GM12878 (cell line): Measurements from ENCODE around the gene ZBTB5. TPM values are rescaled to one million over a fixed set of nuclear protein-coding genes. Genes with fewer than 3 reads are reported as not detected.
"Not testable (repeated sequence)": the region's sequence is repeated elsewhere in the genome, so short reads cannot be mapped to it uniquely, and the experiment has no call there.

Experiments used
- ATAC-seq: fragments of 200-7000 bp; cut with Tn5 transposase; 3 replicates; pipeline ENCODE4 v1.9.1; 2020; ENCODE audit warnings: mild to moderate bottlenecking, moderate library complexity
- BruUV-seq: library from RNA; stranded (reverse); fragments of 400-500 nt; replicated peaks from 2 replicates; lab custom pipeline; 2021; lab: Mats Ljungman, UMichigan
- CTCF ChIA-PET: fragments of 300-600 bp; sonication (Branson Sonifier 250); formaldehyde crosslinking; extraction: SDS; loops from one replicate; lab custom pipeline; 2021; ENCODE audit warnings: inconsistent platforms; lab: Yijun Ruan, JAX
- POLR2A ChIA-PET: fragments of 350-600 bp; formaldehyde crosslinking; extraction: SDS; loops from one replicate; lab custom pipeline; 2021; ENCODE audit warnings: inconsistent platforms; lab: Charles Lee
- RAD21 ChIA-PET: fragments of 300-600 bp; sonication (Branson Sonifier 250); formaldehyde crosslinking; loops from one replicate; lab custom pipeline; 2023; ENCODE audit warnings: antibody characterized with exemption; ENCODE audit not compliant: unreplicated experiment; lab: Charles Lee
- SMC1A ChIA-PET: fragments of 300-600 bp; sonication (Branson Sonifier 250); formaldehyde crosslinking; loops from one replicate; lab custom pipeline; 2023; ENCODE audit not compliant: unreplicated experiment, uncharacterized antibody; lab: Charles Lee
- DNase-seq: peaks from one replicate; pipeline ENCODE4 v3.0.0-alpha.2; 2011; ENCODE audit warnings: low read depth, low spot score
- FAIRE-seq: peaks from 3 replicates; lab custom pipeline; 2011; peaks lifted over from hg19 to GRCh38; lab: Jason Lieb, UNC
- H2AFZ ChIP-seq: 2 replicates; pipeline ENCODE4 v1.6.0; 2011; ENCODE audit warnings: low read depth, low read length, control low read depth; ENCODE audit not compliant: control insufficient read depth
- H3K27ac ChIP-seq: 2 replicates; pipeline ENCODE4 v1.5.1; 2011; ENCODE audit warnings: control low read depth; ENCODE audit not compliant: control insufficient read depth, insufficient read depth
- H3K27me3 ChIP-seq, 2 experiments: replicated peaks in 1 of 2; 2 replicates each; pipeline versions ENCODE4 v1.6.0 to v1.6.1; 2011; ENCODE audit warnings: low read length in 1 of 2; ENCODE audit not compliant: control insufficient read depth in 2 of 2, insufficient read depth in 2 of 2
- H3K36me3 ChIP-seq, 2 experiments: 2 replicates each; pipeline ENCODE4 v1.5.1; 2011; ENCODE audit warnings: low read length in 1 of 2; ENCODE audit not compliant: control insufficient read depth in 2 of 2, insufficient read depth in 2 of 2
- H3K4me1 ChIP-seq: 2 replicates; pipeline ENCODE4 v1.6.1; 2011; ENCODE audit warnings: mild to moderate bottlenecking, low read length, moderate library complexity, mixed read lengths; ENCODE audit not compliant: control insufficient read depth, insufficient read depth
- H3K4me2 ChIP-seq: 2 replicates; pipeline ENCODE4 v1.6.0; 2011; ENCODE audit warnings: control low read depth; ENCODE audit not compliant: control insufficient read depth, insufficient read depth
- H3K4me3 ChIP-seq: fragments of 200-600 bp; sonication (generic); 2 replicates; pipeline ENCODE4 v1.5.1; 2016
- H3K79me2 ChIP-seq: 2 replicates; pipeline ENCODE4 v1.6.0; 2011; ENCODE audit warnings: low read length; ENCODE audit not compliant: control insufficient read depth, insufficient read depth
- H3K9ac ChIP-seq: 2 replicates; pipeline ENCODE4 v1.8.0; 2011; ENCODE audit warnings: low read length, control low read depth, mixed read lengths; ENCODE audit not compliant: control insufficient read depth, insufficient read depth
- H3K9me3 ChIP-seq: replicated peaks from 3 replicates; pipeline ENCODE4 v1.5.1; 2011; ENCODE audit warnings: mild to moderate bottlenecking, low read length; ENCODE audit not compliant: control insufficient read depth, insufficient read depth
- H4K20me1 ChIP-seq: 2 replicates; pipeline ENCODE4 v1.6.0; 2011; ENCODE audit not compliant: control insufficient read depth, insufficient read depth
- WGBS: methylation state at CpG from one replicate; pipeline ENCODE4 v1.1.6; 2016; ENCODE audit warnings: low lambda C conversion rate; ENCODE audit not compliant: insufficient replicate concordance, insufficient coverage; ENCODE audit errors: missing lambda C conversion rate; 5-methylcytosine and 5-hydroxymethylcytosine counted together
- in situ Hi-C: fragments of 300-500 bp; cut with MboI; formaldehyde crosslinking; loops from 9 replicates; pipeline ENCODE4 v1.14.3; 2018; ENCODE audit warnings: mixed read lengths
- intact Hi-C: fragments of 100-400 bp; cut with micrococcal nuclease; formaldehyde crosslinking; loops from one replicate; pipeline ENCODE4 v1.14.2; 2022; ENCODE audit not compliant: unreplicated experiment
- polyA plus RNA-seq, 11 experiments: library from polyadenylated mRNA; depleted of rRNA in 4 of 11; unstranded in 6 of 11; stranded (reverse) in 5 of 11; fragments of >200 nt; fragmentation: Nextera tagmentation in 4 of 11; fragmentation: Illumina TruSeq in 1 of 11; extraction: Ambion mirVana in 4 of 11; extraction: Trizol in 1 of 11; gene quantifications; 1 replicate in 1 of 11; 2 replicates in 10 of 11; pipeline versions ENCODE4 v1.2.1 to v1.2.3, GENCODE V29; 2011 to 2016; ENCODE audit warnings: inconsistent platforms in 2 of 11, missing spikeins in 2 of 11, low read depth in 1 of 11
- total RNA-seq, 4 experiments: library from RNA; depleted of rRNA in 3 of 4; stranded (reverse); fragments of >200 nt in 3 of 4; fragmentation: Illumina TruSeq in 1 of 4; extraction: Trizol in 1 of 4; gene quantifications; 2 replicates each; pipeline versions ENCODE4 v1.2.1 to v1.2.3, GENCODE V29; 2013 to 2021

ZBTB5 gene
- total and polyA plus RNA-seq, 10 of the 15 experiments (the other 5 are each of a cell fraction or from before 2014, with no cell fraction given): 1.4 to 32.5 (median 12.1) TPM

GRCh38 chr9:37477987-37478619 lies 12.9 kb upstream of the ZBTB5 start:
- H3K4me1 ChIP-seq, H3K36me3 ChIP-seq, H3K27me3 ChIP-seq, H2AFZ ChIP-seq, CTCF ChIA-PET, ATAC-seq, POLR2A ChIA-PET, H3K79me2 ChIP-seq, H3K4me2 ChIP-seq, H3K27ac ChIP-seq, FAIRE-seq, H3K9ac ChIP-seq, intact Hi-C loops, BruUV-seq, H3K4me3 ChIP-seq, H3K9me3 ChIP-seq, H4K20me1 ChIP-seq, DNase-seq: not testable (repeated sequence)
- ChIA-PET SMC1A (interaction anchor here (1.1 to 1.2 kb wide), 2 partner anchors 18 to 91 kb away, joined by 3 read pairs; no protein-coding TSS in a partner anchor), RAD21 (interaction anchor here (2.0 kb wide), 1 partner anchor 13 kb away, joined by 5 read pairs; the partner anchor contains the start of gene ZBTB5)
- in situ Hi-C loops: loop anchor here (25.0 kb wide), 1 partner anchor 534 kb away; no protein-coding TSS in a partner anchor
- 19% methylated on average over 5 of the region's 5 CpGs for WGBS

- H3K4me2 ChIP-seq, BruUV-seq, FAIRE-seq, H3K27ac ChIP-seq, CTCF ChIA-PET, H3K9me3 ChIP-seq, H3K4me1 ChIP-seq, H3K27me3 ChIP-seq, H4K20me1 ChIP-seq, DNase-seq, H2AFZ ChIP-seq, RAD21 ChIA-PET, ATAC-seq, H3K79me2 ChIP-seq, POLR2A ChIA-PET, H3K36me3 ChIP-seq, H3K9ac ChIP-seq, H3K4me3 ChIP-seq, intact Hi-C loops: not testable (repeated sequence)
- SMC1A ChIA-PET: interaction anchor here (0.6 to 1.2 kb wide), 3 partner anchors 19 to 92 kb away, joined by 3 read pairs; no protein-coding TSS in a partner anchor
- WGBS: 64% methylated on average over 4 of the region's 4 CpGs
- in situ Hi-C loops: loop anchor here (25.0 kb wide), 1 partner anchor 535 kb away; no protein-coding TSS in a partner anchor
These were observed 12.2 kb upstream of the ZBTB5 start for GRCh38 chr9:37477443-37477842.
